ENCODE data around the gene ZFTA. TPM values are rescaled to one million over a fixed set of nuclear protein-coding genes. Genes with fewer than 3 reads are reported as not detected.
"Not testable (repeated sequence)": the region's sequence is repeated elsewhere in the genome, so short reads cannot be mapped to it uniquely, and the experiment has no call there.

ZFTA gene
- total RNA-seq, 2 donors from 2014 or later = 13.2 to 23.1 TPM

GRCh38 chr11:63779039-63779438 lies 10.5 kb upstream of the ZFTA start:
- H3K27ac ChIP-seq = no peak overlapping the region
- no peaks in the 10 kb centered on the region for H3K36me3 ChIP-seq (replicated peaks in 1 of 2; ENCODE audit: insufficient read depth in 1 of 2, low read depth in 2 of 2)
- 55 to 83% methylated on average over 2 of the region's 2 CpGs for WGBS, 2 donors

GRCh38 chr11:63775191-63775590 lies 6.6 kb upstream of the ZFTA start:
- no peak overlapping the region for H3K4me3 ChIP-seq
- no peak for DNase-seq
- no peak for ATAC-seq
- WGBS, 2 donors = 78 to 94% methylated on average over 3 of the region's 3 CpGs
- no peak overlapping the region for H3K27ac ChIP-seq
- TF ChIP-seq POLR2A (IDR thresholded peaks at IDR 0.05) (no peak), CTCF (IDR thresholded peaks at IDR 0.05) (no peak)
- intact Hi-C loops (cut with DNase I) = no loop called here
- no peaks in the 10 kb centered on the region for H3K27me3 ChIP-seq
- no peaks in the 10 kb centered on the region for H3K9me3 ChIP-seq
- peaks cover under 1% of the 10 kb centered on the region for H3K4me1 ChIP-seq
- no peaks in the 10 kb centered on the region for H3K36me3 ChIP-seq (replicated peaks in 1 of 2; ENCODE audit: insufficient read depth in 1 of 2, low read depth in 2 of 2)

More at GRCh38 chr11:63779039-63779438, 10.5 kb upstream of the ZFTA start:
- Histone ChIP-seq H3K4me1 (peaks cover 3% of the 10 kb centered on the region), H3K4me3 (no peak overlapping the region), H3K9me3 (no peaks in the 10 kb centered on the region), H3K27me3 (no peaks in the 10 kb centered on the region)
- DNase-seq (no peak), ATAC-seq (no peak)
- intact Hi-C loops (cut with DNase I) = no loop called here
- TF ChIP-seq CTCF (IDR thresholded peaks at IDR 0.05) (no peak), POLR2A (IDR thresholded peaks at IDR 0.05) (no peak)

- H3K36me3 ChIP-seq (replicated peaks in 1 of 2; ENCODE audit: insufficient read depth in 1 of 2, low read depth in 2 of 2); intact Hi-C loops (cut with DNase I); DNase-seq; H3K9me3 ChIP-seq; ATAC-seq; H3K27ac ChIP-seq; H3K4me3 ChIP-seq; H3K27me3 ChIP-seq: not testable (repeated sequence)
- WGBS, 2 donors = 86 to 88% methylated on average over 2 of the region's 2 CpGs
- H3K4me1 ChIP-seq = peaks cover 20% of the 10 kb centered on the region
Observed at GRCh38 chr11:63771741-63772318, 3.3 kb upstream of the ZFTA start.

GRCh38 chr11:63770763-63771162 lies 2.2 kb upstream of the ZFTA start:
- ATAC-seq (no peak), DNase-seq (no peak)
- Histone ChIP-seq H3K27ac (no peak overlapping the region), H3K36me3 (replicated peaks in 1 of 2; ENCODE audit: insufficient read depth in 1 of 2, low read depth in 2 of 2) (no peaks in the 10 kb centered on the region), H3K4me1 (peaks cover 31% of the 10 kb centered on the region), H3K9me3 (no peaks in the 10 kb centered on the region), H3K27me3 (no peaks in the 10 kb centered on the region), H3K4me3 (no peak overlapping the region)
- 80 to 85% methylated on average over 7 of the region's 7 CpGs for WGBS, 2 donors
- TF ChIP-seq CTCF (IDR thresholded peaks at IDR 0.05) (no peak), POLR2A (IDR thresholded peaks at IDR 0.05) (no peak)
- intact Hi-C loops (cut with DNase I) = no loop called here

- 26 to 55% methylated on average over 10 to 33 of the region's 35 CpGs for WGBS, 2 donors
- no peaks in the 10 kb centered on the region for H3K9me3 ChIP-seq
- TF ChIP-seq POLR2A (IDR thresholded peaks at IDR 0.05) (no peak), CTCF (IDR thresholded peaks at IDR 0.05) (no peak)
- H3K36me3 ChIP-seq (replicated peaks in 1 of 2; ENCODE audit: insufficient read depth in 1 of 2, low read depth in 2 of 2) = no peaks in the 10 kb centered on the region
- no peaks in the 10 kb centered on the region for H3K27me3 ChIP-seq
- intact Hi-C loops (cut with DNase I) = loop anchor here (10.0 kb wide), 1 partner anchor 175 kb away; no protein-coding TSS in a partner anchor
- H3K4me1 ChIP-seq = peaks cover 39% of the 10 kb centered on the region
- peak in 3 of 4 donors; percentile 18 to 25 (median 20) for DNase-seq
- H3K27ac ChIP-seq = peak overlapping the region in 3 of 4 donors; percentile 11 to 70 (median 32)
- no peak for ATAC-seq
- peak overlapping the region; percentile 53 to 65 for H3K4me3 ChIP-seq
Observed at GRCh38 chr11:63769714-63770455, 1.3 kb upstream of the ZFTA start.
